CD4-positive, alpha-beta T cell treated with Interleukin-4 for 4 hours (primary cell): ENCODE data around the gene CCT8.

Experiments
- DNase-seq: peaks from one replicate; pipeline ENCODE4 v3.0.0-alpha.2; 2020

The CCT8 gene

DNA sequence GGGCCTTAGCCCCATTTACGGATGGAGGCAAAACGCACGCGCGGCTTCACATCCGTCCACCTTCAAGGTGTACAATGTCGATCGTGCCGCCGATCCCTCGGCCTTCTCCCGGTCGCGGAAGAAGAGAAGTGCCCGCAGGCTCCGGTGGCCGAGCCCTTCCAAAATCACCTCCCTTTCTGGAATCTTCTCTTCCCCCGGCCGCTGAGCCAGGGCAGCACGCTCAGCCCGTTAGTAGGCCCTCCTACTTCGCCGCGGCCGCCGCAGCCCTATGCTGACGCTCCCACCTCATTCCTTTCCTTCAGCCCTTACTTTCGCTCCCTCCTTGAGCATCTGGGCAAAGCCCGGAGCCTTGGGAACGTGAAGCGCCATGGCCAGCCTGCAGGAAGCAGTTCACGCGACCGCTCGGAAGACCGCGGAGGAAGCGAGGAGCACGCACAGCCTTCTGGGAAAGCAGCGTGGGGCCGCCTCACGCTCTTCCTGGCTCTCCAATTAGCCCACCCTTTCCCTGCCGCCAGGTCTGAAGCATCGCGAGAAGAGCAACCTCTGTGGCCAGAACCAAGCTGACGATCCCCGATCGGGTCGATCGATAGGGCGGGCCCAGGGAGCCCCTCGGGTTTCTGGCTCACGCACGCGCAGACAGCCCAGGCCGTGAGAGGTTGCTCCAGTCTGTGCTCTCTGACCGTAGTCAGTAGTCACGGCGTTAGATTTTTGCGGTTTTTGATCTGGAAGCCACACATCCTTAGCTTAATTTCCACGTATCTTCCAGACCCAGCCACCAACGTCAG is at the start of gene CCT8:
CCT8 (minus strand) TSS at position 427 of the 785 bp plus-strand sequence; CDS start at position 369, 58 bp downstream.
- peak; percentile 100 for DNase-seq

DNA sequence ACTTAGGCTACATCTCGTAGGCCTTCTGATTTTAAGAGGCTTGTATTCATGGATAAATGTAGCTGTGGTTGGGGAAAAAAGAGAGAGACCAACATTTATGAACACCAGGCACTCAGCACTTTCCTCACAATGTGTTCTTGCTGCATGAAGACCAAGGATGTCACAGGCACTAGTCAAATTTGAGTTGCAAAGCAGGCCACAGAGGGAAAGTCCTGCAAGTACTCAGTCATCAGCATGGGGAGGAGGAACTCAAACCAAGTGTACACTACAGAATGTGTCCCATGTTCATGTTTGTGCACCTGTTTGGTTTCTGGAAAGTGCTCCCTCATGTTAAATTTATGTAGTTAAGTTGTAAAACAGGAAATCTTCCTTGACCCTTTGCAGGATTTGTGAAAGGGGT is 48.3 kb upstream of the CCT8 start:
- DNase-seq: no peak

DNA sequence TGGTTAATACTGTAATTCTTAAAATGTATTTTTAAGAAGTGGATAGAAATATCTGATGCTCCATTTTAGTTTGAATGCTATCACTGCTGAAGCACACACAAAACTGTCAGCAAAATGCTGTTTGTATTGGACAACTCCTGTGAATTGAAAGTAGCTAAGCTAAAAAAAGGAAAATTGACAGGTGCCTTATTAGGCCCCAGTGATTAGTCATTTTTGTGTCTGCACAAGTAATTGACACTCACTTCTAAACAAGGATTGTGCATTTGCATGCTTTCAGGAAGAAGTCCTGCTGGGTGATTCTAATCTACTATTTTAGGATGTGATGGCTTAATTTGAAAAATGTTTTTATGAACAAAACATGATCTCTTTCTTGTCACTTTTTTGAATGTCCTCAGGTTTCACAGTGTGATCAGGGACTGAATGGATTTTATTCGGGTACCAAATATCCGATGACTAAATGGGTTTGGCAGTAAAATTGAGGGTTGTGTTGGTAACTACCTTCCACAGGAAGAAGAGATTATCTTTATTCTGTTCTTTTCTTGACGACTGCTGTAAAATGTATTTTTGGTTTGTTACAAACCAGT is 44.0 kb upstream of the CCT8 start:
- no peak for DNase-seq

- no peak for DNase-seq
These were observed 42.5 kb upstream of the CCT8 start for GRCh38 chr21:29115899-29116298.

DNA sequence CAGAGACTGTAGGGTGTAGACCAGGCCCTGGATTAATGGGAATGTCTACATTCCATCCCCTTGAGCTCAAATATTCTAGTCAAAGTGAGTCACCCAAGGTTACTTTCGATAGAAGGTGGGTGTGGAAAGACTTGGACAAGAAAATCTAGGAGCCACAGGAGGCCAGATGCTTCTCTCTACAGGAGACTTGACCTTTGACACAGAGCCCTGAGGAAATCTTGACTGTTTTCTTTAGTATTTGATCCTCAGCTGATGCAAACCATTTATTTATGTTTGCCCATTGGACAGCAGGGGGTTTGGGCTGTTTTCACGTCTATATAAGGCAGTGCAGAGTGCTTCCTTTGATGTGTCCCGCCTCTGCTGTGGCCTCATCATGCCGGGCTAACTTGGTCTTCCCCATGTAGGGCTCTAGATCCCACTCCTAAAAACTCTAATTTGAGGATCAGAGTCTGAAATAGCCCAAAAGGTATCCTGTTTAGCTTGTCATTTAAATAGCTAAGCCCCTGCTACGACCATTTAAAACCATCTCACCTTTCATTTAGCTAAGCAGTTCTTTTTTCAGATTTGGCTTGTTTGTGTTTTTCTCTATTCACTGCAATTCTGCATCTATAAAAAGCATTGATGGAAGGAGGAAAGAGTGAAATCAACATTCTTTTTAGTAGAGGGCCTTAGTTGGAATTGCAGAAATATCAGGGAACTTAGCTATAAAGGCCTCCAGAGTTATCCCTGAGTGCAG is 41.5 kb upstream of the CCT8 start:
- no peak for DNase-seq

GRCh38 chr21:29105218-29105617 is 31.8 kb upstream of the CCT8 start:
- DNase-seq: no peak

- DNase-seq: no peak
These were observed 30.8 kb upstream of the CCT8 start for GRCh38 chr21:29104239-29104708.

GRCh38 chr21:29102791-29103257 is 29.4 kb upstream of the CCT8 start:
- no peak for DNase-seq

- no peak for DNase-seq
These were observed 24.7 kb upstream of the CCT8 start for GRCh38 chr21:29098156-29098555.

- DNase-seq: no peak
These were observed 23.0 kb upstream of the CCT8 start for GRCh38 chr21:29096218-29097015.

- no peak for DNase-seq
These were observed 18.9 kb upstream of the CCT8 start for GRCh38 chr21:29092102-29092959.

GRCh38 chr21:29091033-29091432 is 17.6 kb upstream of the CCT8 start:
- DNase-seq: no peak

GRCh38 chr21:29085106-29085752 is 11.8 kb upstream of the CCT8 start:
- no peak for DNase-seq

- DNase-seq: no peak
These were observed 10.9 kb upstream of the CCT8 start for GRCh38 chr21:29084372-29084771.

- no peak for DNase-seq
These were observed 9.9 kb upstream of the CCT8 start for GRCh38 chr21:29083306-29083705.

DNA sequence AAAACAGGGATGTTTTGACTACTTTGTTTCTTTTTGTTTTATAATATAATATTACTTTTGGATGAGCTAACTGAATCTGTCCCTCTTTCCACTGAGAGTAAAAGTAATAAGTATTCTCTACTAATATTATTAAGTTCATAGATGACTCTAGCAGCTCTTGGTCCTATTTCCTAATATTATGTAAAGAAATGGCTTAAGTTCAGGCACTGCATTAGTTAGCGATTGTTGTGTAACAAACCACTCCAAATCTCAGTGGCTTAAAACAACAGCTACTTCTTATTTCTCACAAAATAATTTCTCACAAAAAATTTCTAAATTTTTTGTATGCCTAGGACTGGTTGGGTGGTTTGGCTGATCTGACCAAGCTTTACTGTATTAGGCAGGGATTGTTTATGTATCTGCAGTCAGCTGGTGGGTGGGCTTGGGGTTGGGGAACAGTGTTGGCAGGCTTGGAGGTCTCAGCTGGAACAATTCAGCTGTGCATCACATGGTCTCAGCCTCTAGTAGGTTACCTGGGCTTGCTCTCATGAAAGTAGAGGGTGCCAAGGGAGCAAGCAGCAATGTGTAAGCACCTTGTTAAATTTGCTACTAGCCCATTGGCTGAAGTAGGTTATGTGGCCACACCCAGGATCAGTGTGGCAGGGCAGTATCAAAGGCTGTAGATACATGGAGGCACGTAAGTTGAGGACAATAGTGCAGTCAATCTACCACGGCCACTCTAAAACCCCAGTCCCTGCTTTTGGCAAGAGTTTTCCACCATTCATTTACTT is 8.8 kb upstream of the CCT8 start:
- DNase-seq: no peak

- DNase-seq: peak; percentile 38
These were observed 7.0 kb upstream of the CCT8 start for GRCh38 chr21:29080454-29080941.

DNA sequence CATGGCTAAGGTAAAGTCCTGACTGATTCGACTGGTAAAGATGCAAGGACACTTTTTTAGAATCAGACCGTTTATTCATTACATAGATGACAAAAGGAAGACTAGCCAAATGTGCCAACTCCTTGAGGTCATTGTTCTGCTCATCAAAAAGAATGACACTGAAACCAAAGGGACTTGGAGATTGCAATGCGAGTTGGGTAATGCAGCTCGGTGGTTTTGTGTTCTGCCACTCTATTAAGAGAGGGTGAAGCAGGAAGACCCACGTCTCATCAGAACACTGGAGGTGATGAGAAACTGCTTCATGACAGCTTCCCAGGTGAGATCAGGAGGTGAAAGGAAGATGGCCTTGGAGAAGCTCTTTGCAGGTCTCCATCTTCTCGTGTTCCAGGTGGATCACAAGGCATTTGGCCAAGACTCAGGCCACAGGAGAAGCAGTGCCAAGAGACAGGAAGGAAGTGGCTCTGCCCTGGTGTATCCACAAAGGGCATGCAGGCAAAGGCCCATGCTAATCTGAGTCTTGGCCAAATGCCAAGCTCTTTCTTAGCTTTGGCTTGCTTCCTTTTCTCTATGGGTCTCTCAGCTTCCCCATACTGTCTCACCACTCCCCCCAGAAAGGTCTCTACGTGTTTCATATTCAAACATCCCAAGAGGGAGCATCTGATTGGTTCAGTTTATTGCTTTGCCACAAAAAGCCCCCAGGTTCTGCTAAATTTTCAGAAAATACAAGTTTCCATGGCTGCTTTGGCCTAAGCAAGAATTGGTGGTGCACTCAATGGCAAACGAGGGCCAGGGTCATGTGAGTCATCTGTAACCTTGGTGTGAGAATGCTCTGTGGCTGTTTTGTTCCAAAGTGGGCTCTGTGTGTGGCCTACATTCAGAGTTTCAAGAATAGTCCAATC is 5.7 kb upstream of the CCT8 start:
- peak; percentile 54 for DNase-seq

- DNase-seq: peak; percentile 22
These were observed 4.2 kb upstream of the CCT8 start for GRCh38 chr21:29077651-29078090.
